GM23248 (cell line): ENCODE results near the gene COQ8B. TPM values are rescaled to one million over a fixed set of nuclear protein-coding genes. Genes with fewer than 3 reads are reported as not detected.

ENCODE experiments used
- DNase-seq: peaks from one replicate; pipeline ENCODE4 v3.0.0-alpha.2; 2015
- H2AFZ ChIP-seq: fragments of 200-600 bp; sonication (generic); 2 replicates; pipeline ENCODE4 v1.6.1; 2016; ENCODE audit warnings: antibody characterized with exemption
- H3F3A ChIP-seq: fragments of 200-600 bp; sonication (generic); 2 replicates; pipeline ENCODE4 v1.6.1; 2016; ENCODE audit warnings: mild to moderate bottlenecking, antibody characterized with exemption, mixed run types; ENCODE audit not compliant: insufficient read depth
- H3K27ac ChIP-seq: fragments of 200-600 bp; sonication (generic); 2 replicates; pipeline ENCODE4 v1.5.1; 2016; ENCODE audit warnings: mild to moderate bottlenecking
- H3K27me3 ChIP-seq: fragments of 200-600 bp; sonication (generic); replicated peaks from 2 replicates; pipeline ENCODE4 v1.6.1; 2016; ENCODE audit warnings: mild to moderate bottlenecking; ENCODE audit not compliant: insufficient read depth
- H3K36me3 ChIP-seq: fragments of 200-600 bp; sonication (generic); 2 replicates; pipeline ENCODE4 v1.6.1; 2016; ENCODE audit warnings: low read depth, mild to moderate bottlenecking
- H3K4me1 ChIP-seq: fragments of 200-600 bp; sonication (generic); 2 replicates; pipeline ENCODE4 v1.6.1; 2016; ENCODE audit warnings: mild to moderate bottlenecking; ENCODE audit not compliant: insufficient read depth
- H3K4me2 ChIP-seq: fragments of 200-600 bp; sonication (generic); one replicate; pipeline ENCODE4 v1.6.1; 2016; ENCODE audit warnings: mild to moderate bottlenecking; ENCODE audit not compliant: unreplicated experiment
- H3K4me3 ChIP-seq: fragments of 200-600 bp; sonication (generic); 2 replicates; pipeline ENCODE4 v1.5.1; 2016; ENCODE audit warnings: mild to moderate bottlenecking
- H3K79me2 ChIP-seq: fragments of 200-600 bp; sonication (generic); 2 replicates; pipeline ENCODE4 v1.6.1; 2016; ENCODE audit warnings: mild to moderate bottlenecking; ENCODE audit not compliant: insufficient read depth
- H3K9ac ChIP-seq: fragments of 200-600 bp; sonication (generic); 2 replicates; pipeline ENCODE4 v1.6.1; 2016; ENCODE audit warnings: mild to moderate bottlenecking
- H3K9me2 ChIP-seq: fragments of 200-600 bp; sonication (generic); 2 replicates; pipeline ENCODE4 v1.6.1; 2016; ENCODE audit warnings: mixed run types, mild to moderate bottlenecking, moderate library complexity; ENCODE audit not compliant: insufficient read depth
- H3K9me3 ChIP-seq: fragments of 200-600 bp; sonication (generic); one replicate; pipeline ENCODE4 v1.6.1; 2017; ENCODE audit warnings: low read depth
- H4K20me1 ChIP-seq: fragments of 200-600 bp; sonication (generic); 2 replicates; pipeline ENCODE4 v1.6.0; 2016; ENCODE audit not compliant: insufficient read depth
- EZH2 ChIP-seq: fragments of 200-600 bp; sonication (generic); IDR thresholded peaks from 2 replicates; pipeline ENCODE4 v1.6.1; 2018; ENCODE audit warnings: antibody characterized with exemption, mild to moderate bottlenecking; ENCODE audit not compliant: insufficient read depth, poor library complexity, severe bottlenecking
- EZH2phosphoT487 ChIP-seq: fragments of 200-600 bp; sonication (generic); IDR thresholded peaks from 2 replicates; pipeline ENCODE4 v1.6.1; 2018; ENCODE audit warnings: antibody characterized with exemption, moderate library complexity, mild to moderate bottlenecking, low read depth; ENCODE audit not compliant: insufficient read depth
- WGBS, 2 experiments: methylation state at CpG; one replicate each; pipeline ENCODE4 v1.1.6; 2015 to 2017; ENCODE audit warnings: low lambda C conversion rate in 2 of 2, low coverage in 1 of 2; ENCODE audit errors: missing lambda C conversion rate in 2 of 2; 5-methylcytosine and 5-hydroxymethylcytosine counted together
- in situ Hi-C: fragments of 300-500 bp; cut with MboI; formaldehyde crosslinking; loops from 2 replicates; pipeline ENCODE4 v1.15.0; 2020
- polyA plus RNA-seq: library from polyadenylated mRNA; unstranded; fragments of >200 nt; fragmentation: Nextera tagmentation; extraction: Ambion mirVana; gene quantifications from 2 replicates; pipeline ENCODE4 v1.2.1, GENCODE V29; 2016
- total RNA-seq: library from RNA; depleted of rRNA; stranded (reverse); fragments of >200 nt; shearing (Covaris generic); gene quantifications from 2 replicates; pipeline ENCODE4 v1.2.3, GENCODE V29; 2014

The COQ8B gene
- total and polyA plus RNA-seq, 2 experiments from 2014 or later, result 15.2 to 28.6 TPM

DNA sequence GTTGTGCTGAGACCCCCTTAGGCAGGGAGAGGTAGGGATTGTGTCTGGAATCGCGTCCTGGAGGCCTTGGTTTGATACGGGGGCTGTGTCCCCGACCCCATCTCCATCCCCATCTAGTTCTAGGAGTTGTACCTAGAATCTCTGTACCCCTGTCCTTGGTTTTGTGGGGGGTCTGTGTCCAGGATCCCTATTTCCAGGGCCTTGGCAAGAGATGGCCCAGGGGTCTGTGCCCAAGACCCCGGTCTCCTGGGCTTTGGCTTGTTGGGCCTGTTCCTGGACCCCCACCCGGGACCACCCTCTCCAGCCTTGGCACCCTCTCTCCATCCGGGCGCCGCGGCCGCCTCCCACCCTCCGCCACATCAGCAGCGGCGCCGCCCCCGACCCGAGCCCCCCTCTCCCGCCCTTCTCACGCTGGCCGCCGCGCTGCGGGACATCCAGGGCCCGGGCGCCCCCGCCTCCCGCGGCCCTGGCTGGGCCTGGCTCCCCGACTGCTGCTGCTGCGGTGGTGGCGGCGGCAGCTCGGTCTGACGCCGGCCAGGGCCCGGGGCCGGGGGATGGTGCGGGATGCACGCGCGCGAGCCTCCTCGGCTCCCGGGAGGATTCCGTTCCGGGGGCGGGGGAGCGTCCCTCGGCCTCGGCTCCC, 26.5 kb downstream of the COQ8B start, which contains the start of gene NUMBL:
Gene NUMBL (minus strand): TSS at position 602 of the 643 bp plus-strand sequence. CDS start 168 bp downstream, at position 434.
- DNase-seq, result no peak
- Histone ChIP-seq H3K4me2 (peak within 1 kb of the TSS; percentile 93), H2AFZ (peak within 1 kb of the TSS; percentile 66), H3K9me3 (no peaks in the 10 kb centered on the region), H3K9ac (peak within 1 kb of the TSS; percentile 100), H3K27ac (peak within 1 kb of the TSS; percentile 89), H3K27me3 (no peaks in the 10 kb centered on the region), H3K4me3 (peak within 1 kb of the TSS; percentile 88), H3K36me3 (peaks cover 11% of the 10 kb centered on the region; the same call in 1 of the 2 replicates), H3F3A (peaks cover 5% of the 10 kb centered on the region; the same call in 1 of the 2 replicates), H3K4me1 (peaks cover 17% of the 10 kb centered on the region), H4K20me1 (no peaks in the 10 kb centered on the region), H3K9me2 (no peaks in the 10 kb centered on the region), H3K79me2 (peaks cover 40% of the 10 kb centered on the region)
- TF ChIP-seq EZH2phosphoT487 (no peak), EZH2 (no peak)
- in situ Hi-C loops, result no loop called here
- WGBS, 2 experiments, result 0 to 1% methylated on average over 18 to 30 of the region's 50 CpGs

DNA sequence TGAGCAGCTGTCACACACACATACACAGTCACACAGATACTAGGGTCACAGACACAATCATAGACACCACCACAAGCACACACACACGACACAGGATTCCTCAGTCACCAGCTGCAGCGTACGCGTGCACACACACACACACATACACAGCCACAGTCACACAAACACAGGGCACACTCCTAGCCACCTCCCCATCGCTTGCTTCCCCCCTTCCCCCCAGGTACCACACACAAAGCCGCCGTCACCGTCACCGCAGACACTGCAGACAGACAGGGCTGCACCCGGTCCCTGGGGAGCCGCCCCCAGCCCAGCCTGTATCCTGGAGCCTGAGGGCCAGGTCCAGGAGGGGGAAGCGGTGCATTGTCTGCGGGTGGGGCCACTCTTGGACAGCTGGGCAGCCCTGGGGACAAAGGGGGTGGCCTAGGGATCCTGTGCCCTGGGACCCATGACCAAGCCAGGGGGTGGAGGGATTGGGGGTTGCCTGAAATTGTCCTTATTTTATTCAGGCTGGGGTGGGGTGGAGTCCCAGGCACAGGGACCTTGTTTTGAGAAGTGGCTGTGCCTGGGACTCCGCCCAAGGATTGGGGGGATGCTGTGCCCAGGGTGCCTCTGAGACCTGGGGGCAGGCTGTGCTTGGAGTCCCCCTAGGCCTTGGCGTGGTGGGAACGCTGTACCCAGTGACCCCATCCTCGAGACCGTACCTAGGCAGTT, 27.2 kb downstream of the COQ8B start:
- no peaks in the 10 kb centered on the region for H3K9me2 ChIP-seq
- H3K9me3 ChIP-seq, result no peaks in the 10 kb centered on the region
- no peak for TF ChIP-seq EZH2phosphoT487
- 1 to 2% methylated on average over 16 to 18 of the region's 18 CpGs for WGBS, 2 experiments
- peaks cover 40% of the 10 kb centered on the region for H3K79me2 ChIP-seq
- in situ Hi-C loops, result no loop called here
- no peaks in the 10 kb centered on the region for H4K20me1 ChIP-seq
- peak; percentile 59 for DNase-seq
- H3K27ac ChIP-seq, result peak overlapping the region; percentile 89
- H3K9ac ChIP-seq, result peak overlapping the region; percentile 100
- H2AFZ ChIP-seq, result no peak overlapping the region
- H3K4me2 ChIP-seq, result peak overlapping the region; percentile 93
- H3K36me3 ChIP-seq, result peaks cover 12% of the 10 kb centered on the region; the same call in 1 of the 2 replicates
- H3K27me3 ChIP-seq, result no peaks in the 10 kb centered on the region
- peaks cover 17% of the 10 kb centered on the region for H3K4me1 ChIP-seq
- peaks cover 5% of the 10 kb centered on the region; the same call in 1 of the 2 replicates for H3F3A ChIP-seq
- peak overlapping the region; percentile 88 for H3K4me3 ChIP-seq

DNA sequence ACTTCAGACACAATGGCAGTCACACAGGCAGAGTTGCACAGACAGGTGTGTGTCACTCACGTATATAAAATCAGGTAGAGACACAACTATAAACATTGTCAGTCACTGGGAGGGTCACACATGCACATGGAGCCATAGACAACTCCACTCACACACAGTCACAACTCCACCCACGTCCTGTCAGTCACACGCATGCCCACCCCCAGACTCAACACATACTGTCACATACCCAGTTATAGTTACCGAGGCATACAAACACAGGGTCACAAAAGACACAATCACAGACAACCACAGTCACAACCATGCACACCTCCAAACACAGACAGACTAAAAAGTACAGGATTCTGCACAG, 27.7 kb downstream of the COQ8B start:
- H3K36me3 ChIP-seq, result peaks cover 12% of the 10 kb centered on the region; the same call in 1 of the 2 replicates
- H3K9me2 ChIP-seq, result no peaks in the 10 kb centered on the region
- 0 to 4% methylated on average over 4 of the region's 4 CpGs for whole genome bisulfite sequencing, 2 experiments
- in situ Hi-C loops, result no loop called here
- no peak for DNase-seq
- H3K4me2 ChIP-seq, result peak overlapping the region; percentile 93
- no peaks in the 10 kb centered on the region for H4K20me1 ChIP-seq
- peaks cover 5% of the 10 kb centered on the region; the same call in 1 of the 2 replicates for H3F3A ChIP-seq
- no peak overlapping the region for H2AFZ ChIP-seq
- no peak for TF ChIP-seq EZH2phosphoT487
- TF ChIP-seq EZH2, result no peak
- peak overlapping the region; percentile 88 for H3K4me3 ChIP-seq
- peak overlapping the region; percentile 89 for H3K27ac ChIP-seq
- peaks cover 40% of the 10 kb centered on the region for H3K79me2 ChIP-seq
- no peaks in the 10 kb centered on the region for H3K9me3 ChIP-seq
- peak overlapping the region; percentile 100 for H3K9ac ChIP-seq
- H3K4me1 ChIP-seq, result peaks cover 17% of the 10 kb centered on the region
- H3K27me3 ChIP-seq, result no peaks in the 10 kb centered on the region

DNA sequence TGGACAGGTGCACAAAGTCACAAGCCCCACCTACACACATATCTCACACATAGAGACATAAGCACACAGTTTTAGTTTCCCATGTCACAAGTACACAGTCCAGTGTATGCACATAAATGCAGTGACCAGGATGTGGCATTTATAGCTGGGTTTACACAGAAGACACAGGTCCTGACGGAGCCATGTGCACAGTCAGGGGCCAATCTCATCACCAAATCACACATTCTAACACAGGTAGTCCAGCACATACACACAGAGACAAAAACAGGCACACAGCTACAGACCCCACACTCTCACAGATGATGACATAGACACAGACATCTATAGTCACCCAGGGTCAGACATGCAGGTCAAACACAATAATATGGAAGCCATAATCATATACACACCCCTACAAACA, 28.4 kb downstream of the COQ8B start:
- no peaks in the 10 kb centered on the region for H3K9me3 ChIP-seq
- in situ Hi-C loops, result no loop called here
- H3K4me1 ChIP-seq, result peaks cover 17% of the 10 kb centered on the region
- H3K4me3 ChIP-seq, result peak overlapping the region; percentile 88
- TF ChIP-seq EZH2phosphoT487, result no peak
- no peak for TF ChIP-seq EZH2
- 85 to 93% methylated on average over 1 of the region's 1 CpG for whole genome bisulfite sequencing, 2 experiments
- no peak overlapping the region for H2AFZ ChIP-seq
- H3K36me3 ChIP-seq, result peaks cover 18% of the 10 kb centered on the region; the same call in 1 of the 2 replicates
- no peak for DNase-seq
- H3K27ac ChIP-seq, result peak overlapping the region; percentile 89
- peak overlapping the region; percentile 93 for H3K4me2 ChIP-seq
- peaks cover 5% of the 10 kb centered on the region; the same call in 1 of the 2 replicates for H3F3A ChIP-seq
- H3K9me2 ChIP-seq, result no peaks in the 10 kb centered on the region
- H3K27me3 ChIP-seq, result no peaks in the 10 kb centered on the region
- peak overlapping the region; percentile 100 for H3K9ac ChIP-seq
- H3K79me2 ChIP-seq, result peaks cover 40% of the 10 kb centered on the region
- no peaks in the 10 kb centered on the region for H4K20me1 ChIP-seq
